ENCODE results near the gene CES2.
"Not testable (repeated sequence)": the region's sequence is repeated elsewhere in the genome, so short reads cannot be mapped to it uniquely, and the experiment has no call there.

The CES2 gene

GRCh38 chr16:66937725-66938337 is 2.5 kb downstream of the CES2 start:
- no peak for DNase-seq

DNA sequence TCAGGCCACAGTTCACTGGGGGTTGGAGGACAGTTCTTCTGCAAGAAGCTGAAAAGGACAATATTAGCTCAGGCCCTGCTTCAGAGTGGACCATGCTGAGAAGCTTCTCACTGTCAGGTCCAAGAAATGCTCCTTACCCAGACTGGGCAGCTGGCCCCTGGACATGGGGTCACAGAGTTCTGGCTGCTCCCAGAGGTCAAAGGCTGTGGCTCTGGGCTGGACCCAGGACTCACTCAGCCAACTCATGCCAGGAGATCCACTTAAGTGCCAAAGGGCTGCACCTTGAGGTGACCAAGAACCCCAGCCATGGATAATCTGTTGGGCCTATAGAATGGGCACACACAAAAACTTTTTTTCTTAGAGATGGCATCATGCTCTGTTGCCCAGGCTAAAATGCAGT is 4.0 kb downstream of the CES2 start:
- DNase-seq = no peak

DNA sequence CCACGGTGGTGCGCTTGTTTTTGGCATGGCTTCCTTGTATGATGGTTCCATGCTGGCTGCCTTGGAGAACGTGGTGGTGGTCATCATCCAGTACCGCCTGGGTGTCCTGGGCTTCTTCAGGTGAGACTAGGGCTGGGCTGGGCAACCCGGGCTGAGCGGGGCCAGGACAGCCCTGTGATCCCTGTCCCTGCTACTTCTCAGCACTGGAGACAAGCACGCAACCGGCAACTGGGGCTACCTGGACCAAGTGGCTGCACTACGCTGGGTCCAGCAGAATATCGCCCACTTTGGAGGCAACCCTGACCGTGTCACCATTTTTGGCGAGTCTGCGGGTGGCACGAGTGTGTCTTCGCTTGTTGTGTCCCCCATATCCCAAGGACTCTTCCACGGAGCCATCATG is 4.9 kb downstream of the CES2 start:
- no peak for DNase-seq

DNA sequence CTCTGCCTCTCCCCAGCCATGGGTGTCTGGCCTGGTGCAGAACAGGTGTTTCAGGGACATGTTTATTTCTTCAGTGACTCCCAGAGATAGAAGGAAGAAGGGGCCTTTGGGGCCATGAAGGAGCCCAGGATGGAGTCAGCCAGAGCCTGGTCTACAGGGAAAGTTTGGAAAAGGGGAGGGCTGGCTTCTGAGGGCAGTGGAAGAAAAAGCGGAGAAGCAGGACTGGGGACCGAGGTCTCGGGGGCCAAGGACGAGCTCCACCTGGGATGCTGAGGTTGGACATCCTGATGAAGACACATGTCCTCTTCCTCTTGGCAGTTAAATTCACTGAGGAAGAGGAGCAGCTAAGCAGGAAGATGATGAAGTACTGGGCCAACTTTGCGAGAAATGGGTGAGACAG is 7.7 kb downstream of the CES2 start:
- DNase-seq = no peak

GRCh38 chr16:66943426-66944053 is 8.2 kb downstream of the CES2 start:
- no peak for DNase-seq

- DNase-seq = no peak
Observed at GRCh38 chr16:66944054-66944441, 8.7 kb downstream of the CES2 start.

DNA sequence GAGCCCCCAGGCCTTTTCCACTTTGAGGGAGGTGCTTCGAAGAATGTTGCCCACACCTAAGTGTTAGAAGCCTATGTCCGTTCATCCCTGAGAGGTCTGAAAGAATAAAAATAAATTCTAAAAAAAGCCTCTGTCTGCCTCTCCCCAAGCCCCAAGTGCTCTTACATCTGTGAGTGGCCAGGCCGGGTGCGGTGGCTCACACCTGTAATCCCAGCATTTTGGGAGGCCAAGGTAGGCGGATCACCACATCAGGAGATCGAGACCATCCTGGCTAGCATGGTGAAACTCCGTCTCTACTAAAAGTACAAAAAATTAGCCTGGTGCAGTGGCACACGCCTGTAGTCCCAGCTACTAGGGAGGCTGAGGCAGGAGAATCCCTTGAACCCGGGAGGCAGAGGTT is 9.7 kb downstream of the CES2 start:
- DNase-seq = not testable (repeated sequence)

GRCh38 chr16:66945939-66946338 is 10.6 kb downstream of the CES2 start:
- DNase-seq = no peak

- no peak for DNase-seq
Observed at GRCh38 chr16:66946541-66946940, 11.2 kb downstream of the CES2 start.

DNA sequence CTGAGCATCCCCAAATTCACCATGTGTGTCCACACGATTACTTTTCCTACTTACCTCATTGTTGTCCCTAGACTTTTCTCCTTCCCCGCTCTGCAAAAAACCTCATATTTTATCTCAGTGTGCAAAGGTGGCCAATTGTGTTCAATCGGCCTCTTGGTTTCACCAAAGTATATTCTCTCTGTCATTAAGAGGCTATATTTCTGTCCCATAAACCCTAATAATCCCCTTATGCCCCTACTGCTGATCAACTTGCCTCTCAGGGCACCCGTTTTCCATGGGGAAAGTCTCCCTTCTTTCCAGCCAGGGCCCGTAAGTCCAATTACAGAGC is 11.6 kb downstream of the CES2 start:
- DNase-seq = no peak

DNA sequence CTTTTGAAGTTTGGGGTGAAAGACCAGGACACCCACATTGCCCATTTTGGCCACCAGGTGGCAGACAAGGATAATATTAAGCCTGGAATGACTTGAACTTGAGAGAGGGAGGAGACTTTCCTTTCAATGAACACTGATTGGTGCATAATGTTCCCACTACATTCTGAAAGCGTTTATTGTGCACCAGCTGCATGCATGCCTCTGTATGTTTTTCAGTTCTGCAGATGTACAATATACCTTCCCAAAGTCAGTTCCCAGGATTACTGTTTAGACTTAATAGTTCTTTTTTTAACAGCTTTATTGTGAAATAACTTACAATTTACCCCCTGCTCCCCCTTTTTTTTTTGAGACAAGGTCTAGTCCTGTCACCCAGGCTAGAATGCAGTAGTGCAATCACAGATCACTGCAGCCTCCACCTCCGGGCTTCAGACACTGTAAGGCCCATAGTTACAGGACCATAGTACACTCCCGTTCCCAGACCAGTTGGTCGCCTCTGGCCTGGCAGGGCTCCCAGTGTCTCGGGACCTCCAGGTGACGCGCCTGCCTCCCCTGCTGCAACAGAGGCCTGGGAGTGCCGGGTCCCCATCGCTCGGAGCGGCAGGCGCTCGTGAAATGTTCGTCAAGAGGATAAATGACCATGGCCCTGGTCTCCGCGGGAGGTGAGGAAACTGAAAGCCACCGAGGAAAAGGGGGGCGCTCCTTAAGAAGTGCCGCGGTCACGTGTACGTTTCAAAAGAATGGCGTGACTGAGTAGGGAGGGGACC is 12.2 kb downstream of the CES2 start:
- peak; percentile 32 for DNase-seq

- no peak for DNase-seq
Observed at GRCh38 chr16:66948134-66948836, 13.0 kb downstream of the CES2 start.

GRCh38 chr16:66948837-66949225 is 13.5 kb downstream of the CES2 start:
- no peak for DNase-seq

DNA sequence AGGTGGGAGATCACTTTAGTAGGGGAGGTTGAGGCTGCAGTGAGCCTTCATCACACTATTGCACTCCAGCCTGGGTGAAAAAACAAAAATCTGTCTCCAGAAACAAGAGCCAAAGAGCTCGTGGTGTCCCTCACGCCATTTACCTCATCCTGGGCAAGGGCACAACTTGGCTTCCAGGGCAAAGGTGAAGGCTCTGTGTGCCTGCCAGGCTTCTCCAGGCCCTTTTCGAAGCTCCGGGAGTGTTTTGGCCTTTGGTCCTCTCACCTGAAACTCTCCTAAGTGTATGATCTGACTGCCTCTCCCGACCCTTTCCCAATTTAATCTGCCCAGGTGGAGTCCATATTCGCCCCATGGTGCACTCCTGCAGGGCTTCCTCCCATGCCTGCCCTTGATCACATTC is 14.2 kb downstream of the CES2 start:
- DNase-seq = no peak

GRCh38 chr16:66950437-66950836 is 15.1 kb downstream of the CES2 start:
- DNase-seq = no peak

DNA sequence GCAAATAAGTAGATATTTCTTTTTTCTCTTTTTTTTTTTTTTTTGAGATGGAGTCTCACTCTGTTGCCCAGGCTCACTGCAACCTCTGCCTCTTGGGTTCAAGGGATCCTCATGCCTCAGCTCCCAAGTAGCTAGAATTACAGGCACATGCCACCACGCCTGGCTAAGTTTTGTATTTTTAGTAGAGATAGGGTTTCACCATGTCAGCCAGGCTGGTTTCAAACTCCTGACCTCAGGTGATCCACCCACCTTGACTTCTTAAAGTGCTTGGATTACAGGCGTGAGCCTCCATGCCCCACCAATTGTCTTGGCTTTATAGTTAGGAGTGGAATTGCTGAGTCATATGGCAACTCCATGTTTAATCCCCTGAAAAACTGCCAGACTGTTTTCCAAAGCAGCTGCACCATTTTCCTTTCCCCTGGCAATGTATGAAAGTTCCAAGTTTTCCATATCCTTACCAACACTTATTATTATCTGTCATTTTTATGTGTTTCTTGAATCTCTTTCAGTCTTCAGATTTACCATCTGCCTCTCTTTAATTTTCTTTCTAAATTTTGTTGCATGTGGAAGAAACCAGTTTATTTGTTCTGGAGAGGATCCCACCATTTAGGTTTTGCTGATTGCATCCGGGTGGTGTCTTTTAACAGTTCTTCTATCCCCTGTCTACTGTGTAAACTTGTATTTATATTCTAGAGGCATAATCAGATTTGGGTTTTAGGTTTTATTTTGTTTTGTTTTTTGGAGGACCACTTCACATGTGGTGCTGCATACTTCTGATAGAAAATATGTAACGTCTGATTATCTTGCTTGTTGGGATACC is 15.9 kb downstream of the CES2 start:
- DNase-seq = no peak

DNA sequence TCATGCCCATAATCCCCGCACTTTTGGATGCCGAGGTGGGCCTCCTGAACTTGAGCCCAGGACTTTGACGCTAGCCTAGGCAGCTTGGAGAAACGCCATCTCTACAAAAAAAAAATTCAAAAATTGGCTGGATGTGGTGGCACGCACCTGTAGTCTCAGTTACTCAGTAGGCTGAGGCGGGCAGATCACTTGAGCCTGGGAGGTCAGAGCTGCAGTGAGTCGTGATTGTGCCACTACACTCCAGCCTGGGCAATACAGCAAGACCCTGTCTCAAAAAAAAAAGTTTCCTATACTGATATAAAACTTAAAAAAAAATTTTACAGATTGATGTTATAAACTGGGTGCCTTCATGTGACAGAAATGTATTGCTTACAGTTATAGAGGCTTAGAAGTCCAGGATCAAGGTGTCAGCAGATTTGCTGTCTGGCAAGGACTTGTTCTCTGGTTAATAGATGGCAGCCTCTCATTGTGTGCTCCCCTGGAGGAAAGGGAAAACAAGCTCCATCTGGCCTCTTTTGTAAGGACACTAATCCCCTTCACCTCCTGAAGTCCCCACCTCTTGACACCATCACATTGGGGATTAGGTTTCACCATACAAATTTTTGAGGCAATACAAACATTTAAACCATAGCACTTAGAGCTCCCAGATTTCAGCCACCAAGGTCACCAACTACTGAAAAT is 17.3 kb downstream of the CES2 start:
- no peak for DNase-seq

DNA sequence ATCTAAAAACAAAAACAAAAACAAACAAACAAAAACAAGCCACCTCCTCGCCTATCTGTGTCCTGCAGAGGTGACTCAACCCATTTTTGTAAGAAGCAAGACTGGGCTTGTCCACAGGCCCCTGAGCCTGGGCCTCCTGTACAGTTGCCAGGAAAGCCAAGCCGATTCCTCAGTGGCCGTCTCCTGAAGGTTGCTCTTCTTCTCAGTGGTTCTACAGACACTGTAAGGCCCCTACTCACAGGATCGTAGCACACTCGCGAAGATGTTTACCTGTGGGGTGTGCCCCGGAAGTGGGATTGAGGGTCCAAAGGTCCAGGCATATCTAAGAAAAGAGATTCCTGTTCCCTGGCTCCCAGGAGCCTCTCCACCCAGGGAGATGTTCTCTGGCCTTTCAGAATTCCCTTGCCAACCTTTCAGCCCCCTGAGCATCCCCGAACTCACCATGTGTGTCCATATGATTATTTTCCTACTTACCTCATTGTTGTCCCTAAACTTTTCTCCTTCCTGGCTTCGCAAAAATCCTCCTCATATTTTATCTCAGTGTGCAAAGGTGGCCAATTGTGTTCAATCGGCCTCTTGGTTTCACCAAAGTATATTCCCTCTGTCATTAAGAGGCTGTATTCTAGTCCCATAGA is 18.3 kb downstream of the CES2 start:
- DNase-seq = no peak

DNA sequence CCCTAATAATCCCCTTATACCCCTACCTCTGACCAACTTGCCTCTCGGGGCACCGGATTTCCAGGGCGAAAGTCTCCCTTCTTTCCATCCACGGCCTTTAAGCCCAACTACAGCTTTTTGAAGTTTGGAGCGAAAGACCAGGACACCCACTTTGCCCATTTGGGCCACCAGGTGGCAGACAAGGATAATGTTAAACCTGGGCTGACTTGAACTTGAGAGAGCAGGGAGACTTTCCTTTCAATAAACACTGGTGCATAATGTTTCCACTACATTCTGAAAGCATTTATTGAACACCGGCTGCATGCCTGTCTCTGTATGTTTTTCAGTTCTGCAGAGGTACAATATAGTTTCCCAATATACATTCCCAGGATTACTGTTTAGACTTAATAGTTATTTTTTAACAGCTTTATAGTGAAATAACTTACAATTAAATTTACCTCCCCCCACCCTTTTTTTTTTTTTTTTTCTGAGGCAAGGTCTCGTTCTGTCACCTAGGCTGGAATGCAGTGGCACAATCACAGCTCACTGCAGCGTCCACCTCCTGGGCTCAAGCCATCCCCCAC is 18.9 kb downstream of the CES2 start:
- DNase-seq = peak; percentile 40

GRCh38 chr16:66955363-66956153 is 20.2 kb downstream of the CES2 start:
- not testable (repeated sequence) for DNase-seq

- not testable (repeated sequence) for DNase-seq
Observed at GRCh38 chr16:66956154-66956457, 20.8 kb downstream of the CES2 start.
